Mesenchymal stem cell (in vitro differentiated cells and primary cell): ENCODE measurements around the gene NUMA1.

ENCODE experiments used
- DNase-seq: peaks from one replicate; pipeline ENCODE4 v3.0.0-alpha.2; 2013
- H2AFZ ChIP-seq: one replicate; pipeline ENCODE4 v1.6.1; 2013; ENCODE audit warnings: low read depth, mild to moderate bottlenecking, control low read depth, inconsistent platforms, low read length, moderate library complexity
- H2AK5ac ChIP-seq: 2 replicates; pipeline ENCODE4 v1.6.1; 2013; ENCODE audit warnings: low read length, moderate library complexity, mild to moderate bottlenecking, inconsistent platforms; ENCODE audit not compliant: severe bottlenecking
- H2BK120ac ChIP-seq: one replicate; pipeline ENCODE4 v1.6.1; 2013; ENCODE audit warnings: low read depth, mild to moderate bottlenecking, inconsistent platforms, low read length, moderate library complexity
- H2BK12ac ChIP-seq, 2 experiments: one replicate each; pipeline ENCODE4 v1.6.1; 2013; ENCODE audit warnings: inconsistent platforms in 2 of 2, low read length in 2 of 2, mild to moderate bottlenecking in 2 of 2, moderate library complexity in 2 of 2, control low read depth in 1 of 2
- H2BK15ac ChIP-seq: one replicate; pipeline ENCODE4 v1.6.1; 2013; ENCODE audit warnings: mild to moderate bottlenecking, low read depth, inconsistent platforms; ENCODE audit not compliant: poor library complexity, severe bottlenecking
- H2BK5ac ChIP-seq: 2 replicates; pipeline ENCODE4 v1.6.1; 2013; ENCODE audit warnings: low read depth, mild to moderate bottlenecking, low read length, control low read depth, inconsistent platforms; ENCODE audit not compliant: poor library complexity, severe bottlenecking
- H3K14ac ChIP-seq, 2 experiments: one replicate each; pipeline ENCODE4 v1.6.1; 2013; ENCODE audit warnings: inconsistent platforms in 2 of 2, low read length in 2 of 2, control low read depth in 1 of 2, mild to moderate bottlenecking in 1 of 2, moderate library complexity in 1 of 2
- H3K18ac ChIP-seq, 2 experiments: one replicate each; pipeline ENCODE4 v1.6.1; 2013; ENCODE audit warnings: inconsistent platforms in 2 of 2, low read length in 2 of 2, control low read depth in 1 of 2, low read depth in 1 of 2, mild to moderate bottlenecking in 1 of 2
- H3K23ac ChIP-seq, 2 experiments: one replicate each; pipeline ENCODE4 v1.6.1; 2013; ENCODE audit warnings: inconsistent platforms in 2 of 2, low read length in 2 of 2, mild to moderate bottlenecking in 2 of 2, moderate library complexity in 2 of 2, control low read depth in 1 of 2
- H3K27ac ChIP-seq: 2 replicates; pipeline ENCODE4 v1.5.1; 2013; ENCODE audit warnings: mild to moderate bottlenecking, moderate library complexity, low read length, control low read depth, inconsistent platforms; ENCODE audit not compliant: poor library complexity, severe bottlenecking
- H3K27me3 ChIP-seq, 2 experiments: 2 replicates each; pipeline versions ENCODE4 v1.6.1 to v1.7.0; 2013; ENCODE audit warnings: low read length in 2 of 2, mild to moderate bottlenecking in 2 of 2, moderate library complexity in 2 of 2, control low read depth in 1 of 2, inconsistent platforms in 1 of 2; ENCODE audit not compliant: control insufficient read depth in 1 of 2, insufficient read depth in 1 of 2
- H3K36me3 ChIP-seq, 2 experiments: 2 replicates each; pipeline versions ENCODE4 v1.6.1 to v1.7.0; 2013; ENCODE audit warnings: low read length in 2 of 2, control low read depth in 1 of 2, inconsistent platforms in 1 of 2, low read depth in 1 of 2, mild to moderate bottlenecking in 1 of 2; ENCODE audit not compliant: insufficient read depth in 2 of 2, control insufficient read depth in 1 of 2
- H3K4ac ChIP-seq, 2 experiments: one replicate each; pipeline ENCODE4 v1.6.1; 2013; ENCODE audit warnings: inconsistent platforms in 2 of 2, low read length in 2 of 2, mild to moderate bottlenecking in 2 of 2, moderate library complexity in 2 of 2, control low read depth in 1 of 2, low read depth in 1 of 2
- H3K4me1 ChIP-seq: 2 replicates; pipeline ENCODE4 v1.6.1; 2013; ENCODE audit warnings: low read depth, low read length, control low read depth; ENCODE audit not compliant: control insufficient read depth, insufficient read depth
- H3K4me2 ChIP-seq: 2 replicates; pipeline ENCODE4 v1.6.1; 2013; ENCODE audit warnings: low read length, mild to moderate bottlenecking, inconsistent platforms; ENCODE audit not compliant: poor library complexity, severe bottlenecking
- H3K4me3 ChIP-seq, 2 experiments: 2 replicates each; pipeline versions ENCODE4 v1.5.1 to v1.7.0; 2013; ENCODE audit warnings: low read length in 2 of 2, mild to moderate bottlenecking in 2 of 2, control low read depth in 1 of 2, low read depth in 1 of 2; ENCODE audit not compliant: insufficient read depth in 1 of 2
- H3K79me1 ChIP-seq: replicated peaks from 2 replicates; pipeline ENCODE4 v1.6.1; 2013; ENCODE audit warnings: mild to moderate bottlenecking, control low read depth, low read length, inconsistent platforms; ENCODE audit not compliant: poor library complexity, severe bottlenecking
- H3K9ac ChIP-seq: 2 replicates; pipeline ENCODE4 v1.7.0; 2013; ENCODE audit warnings: mild to moderate bottlenecking, low read length, moderate library complexity
- H3K9me3 ChIP-seq: 2 replicates; pipeline ENCODE4 v1.7.0; 2013; ENCODE audit warnings: mild to moderate bottlenecking, low read length; ENCODE audit not compliant: control insufficient read depth
- H4K8ac ChIP-seq: one replicate; pipeline ENCODE4 v1.6.1; 2013; ENCODE audit warnings: inconsistent platforms, mild to moderate bottlenecking, low read length, moderate library complexity
- H4K91ac ChIP-seq: one replicate; pipeline ENCODE4 v1.6.1; 2013; ENCODE audit warnings: mild to moderate bottlenecking, low read length, inconsistent platforms
- WGBS: methylation state at CpG from one replicate; pipeline ENCODE4 v1.1.7; 2013; ENCODE audit warnings: mixed read lengths; 5-methylcytosine and 5-hydroxymethylcytosine counted together

The NUMA1 gene

GRCh38 chr11:72102162-72102561 lies 21.8 kb upstream of the NUMA1 start:
- no peak overlapping the region for H2BK15ac ChIP-seq
- H3K14ac ChIP-seq: no peak overlapping the region
- H3K4me3 ChIP-seq: peak overlapping the region; percentile 85 to 88
- H3K4ac ChIP-seq: peak overlapping the region; percentile 2 to 97
- no peak overlapping the region for H2BK5ac ChIP-seq
- H3K23ac ChIP-seq: no peak overlapping the region
- H3K9ac ChIP-seq: peak overlapping the region; percentile 99
- peak overlapping the region; percentile 94 for H4K91ac ChIP-seq
- H3K79me1 ChIP-seq: peaks cover 34% of the 10 kb centered on the region
- H3K9me3 ChIP-seq: no peaks in the 10 kb centered on the region
- WGBS: 84% methylated on average over 4 of the region's 4 CpGs
- H3K27ac ChIP-seq: no peak overlapping the region
- H3K36me3 ChIP-seq: peaks cover 27 to 40% of the 10 kb centered on the region in 2 experiments
- peak overlapping the region; percentile 99 for H4K8ac ChIP-seq
- H2BK120ac ChIP-seq: peak overlapping the region; percentile 62
- H3K27me3 ChIP-seq: no peaks in the 10 kb centered on the region
- H2AK5ac ChIP-seq: peak overlapping the region; percentile 23
- DNase-seq: no peak
- peaks cover 11% of the 10 kb centered on the region for H3K4me1 ChIP-seq
- H2BK12ac ChIP-seq: no peak overlapping the region
- H3K18ac ChIP-seq: peak overlapping the region in 1 of 2 experiments; percentile 98
- H3K4me2 ChIP-seq: peak overlapping the region; percentile 78
- no peak overlapping the region for H2AFZ ChIP-seq

- DNase-seq: no peak
- 100% methylated on average over 1 of the region's 1 CpG for WGBS
- peaks cover 38% of the 10 kb centered on the region for H3K79me1 ChIP-seq
- H2AK5ac ChIP-seq: no peak overlapping the region
- H2BK5ac ChIP-seq: no peak overlapping the region
- H3K14ac ChIP-seq: no peak overlapping the region
- peaks cover 10% of the 10 kb centered on the region for H3K4me1 ChIP-seq
- H3K9ac ChIP-seq: peak overlapping the region; percentile 99
- no peak overlapping the region for H3K23ac ChIP-seq
- H4K91ac ChIP-seq: no peak overlapping the region
- H2BK120ac ChIP-seq: no peak overlapping the region
- H3K36me3 ChIP-seq: peaks cover 27 to 49% of the 10 kb centered on the region in 2 experiments
- no peak overlapping the region for H2AFZ ChIP-seq
- no peak overlapping the region for H3K27ac ChIP-seq
- no peak overlapping the region for H3K18ac ChIP-seq
- no peak overlapping the region for H2BK12ac ChIP-seq
- H3K9me3 ChIP-seq: no peaks in the 10 kb centered on the region
- no peak overlapping the region for H3K4ac ChIP-seq
- no peaks in the 10 kb centered on the region for H3K27me3 ChIP-seq
- no peak overlapping the region for H2BK15ac ChIP-seq
- H3K4me3 ChIP-seq: peak overlapping the region in 1 of 2 experiments; percentile 88
- no peak overlapping the region for H3K4me2 ChIP-seq
- no peak overlapping the region for H4K8ac ChIP-seq
These were observed 20.1 kb upstream of the NUMA1 start for GRCh38 chr11:72100462-72100861.

- peak overlapping the region in 1 of 2 experiments; percentile 88 for H3K4me3 ChIP-seq
- H3K4me2 ChIP-seq: no peak overlapping the region
- H3K9ac ChIP-seq: peak overlapping the region; percentile 99
- H3K23ac ChIP-seq: no peak overlapping the region
- no peaks in the 10 kb centered on the region for H3K27me3 ChIP-seq
- peaks cover 40% of the 10 kb centered on the region for H3K79me1 ChIP-seq
- no peak overlapping the region for H3K4ac ChIP-seq
- H3K18ac ChIP-seq: no peak overlapping the region
- no peak for DNase-seq
- no peak overlapping the region for H3K27ac ChIP-seq
- no peaks in the 10 kb centered on the region for H3K9me3 ChIP-seq
- H3K14ac ChIP-seq: no peak overlapping the region
- WGBS: 93% methylated on average over 3 of the region's 3 CpGs
- H4K8ac ChIP-seq: no peak overlapping the region
- H2BK5ac ChIP-seq: no peak overlapping the region
- H2BK120ac ChIP-seq: no peak overlapping the region
- no peak overlapping the region for H2AFZ ChIP-seq
- peaks cover 32 to 54% of the 10 kb centered on the region in 2 experiments for H3K36me3 ChIP-seq
- H2BK12ac ChIP-seq: no peak overlapping the region
- no peak overlapping the region for H2AK5ac ChIP-seq
- no peak overlapping the region for H4K91ac ChIP-seq
- peaks cover 10% of the 10 kb centered on the region for H3K4me1 ChIP-seq
- no peak overlapping the region for H2BK15ac ChIP-seq
These were observed 19.7 kb upstream of the NUMA1 start for GRCh38 chr11:72100009-72100408.

GRCh38 chr11:72098741-72099140 lies 18.4 kb upstream of the NUMA1 start:
- H3K9ac ChIP-seq: no peak overlapping the region
- peaks cover 41% of the 10 kb centered on the region for H3K79me1 ChIP-seq
- H2BK120ac ChIP-seq: no peak overlapping the region
- 100% methylated on average over 3 of the region's 3 CpGs for WGBS
- no peak overlapping the region for H3K4me2 ChIP-seq
- H3K9me3 ChIP-seq: no peaks in the 10 kb centered on the region
- H3K18ac ChIP-seq: no peak overlapping the region
- no peak overlapping the region for H3K23ac ChIP-seq
- no peaks in the 10 kb centered on the region for H3K27me3 ChIP-seq
- H2BK15ac ChIP-seq: no peak overlapping the region
- no peak overlapping the region for H2AFZ ChIP-seq
- H3K36me3 ChIP-seq: peaks cover 38 to 64% of the 10 kb centered on the region in 2 experiments
- no peak for DNase-seq
- no peak overlapping the region for H4K91ac ChIP-seq
- H3K4me3 ChIP-seq: no peak overlapping the region
- peaks cover 10% of the 10 kb centered on the region for H3K4me1 ChIP-seq
- no peak overlapping the region for H3K27ac ChIP-seq
- no peak overlapping the region for H2AK5ac ChIP-seq
- no peak overlapping the region for H3K4ac ChIP-seq
- H3K14ac ChIP-seq: no peak overlapping the region
- H2BK5ac ChIP-seq: no peak overlapping the region
- H4K8ac ChIP-seq: no peak overlapping the region
- H2BK12ac ChIP-seq: no peak overlapping the region
